ENCODE measurements around the gene PRKCB.

PRKCB gene

DNA sequence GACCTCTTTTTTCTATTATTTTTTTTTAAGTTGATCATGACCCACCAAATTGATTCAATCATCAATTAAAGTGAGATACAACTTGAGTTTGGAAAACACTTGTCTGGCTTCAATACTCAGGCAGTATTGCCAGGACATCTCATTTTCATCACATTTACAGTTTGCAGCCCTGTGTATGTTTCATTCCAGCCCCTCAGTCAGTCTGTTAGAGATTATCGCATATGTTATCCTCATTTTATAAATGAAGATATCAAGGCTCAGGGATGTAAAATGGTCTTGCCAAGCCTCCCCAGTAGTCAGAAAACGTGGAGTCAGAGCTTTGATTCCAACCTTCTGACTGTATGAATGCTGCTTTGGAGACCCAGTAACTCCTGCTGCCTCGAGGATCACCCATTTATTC is 333.1 kb downstream of the PRKCB start:
- no peak for DNase-seq (ENCODE audit: low read depth in 3 of 3)

DNA sequence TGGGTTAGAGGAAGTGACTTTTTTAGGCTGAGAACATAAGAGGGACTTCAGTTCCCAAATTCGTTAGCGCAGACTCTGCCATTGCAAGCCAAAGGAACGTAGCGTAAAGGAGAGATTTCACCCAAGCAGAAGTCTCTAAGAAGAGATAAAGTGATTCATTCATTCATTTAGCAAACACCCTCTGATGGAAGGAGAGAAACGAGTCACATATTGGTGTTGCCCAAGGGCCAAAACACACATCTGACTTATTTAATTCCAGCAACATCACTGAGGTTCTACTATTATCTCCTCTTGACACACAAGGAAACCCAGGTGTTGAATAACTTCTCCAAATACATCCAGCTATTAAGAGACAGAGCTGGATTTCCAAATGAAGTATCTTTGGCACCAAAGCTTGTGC is 334.6 kb downstream of the PRKCB start:
- no peak for DNase-seq (ENCODE audit: low read depth in 3 of 3)

DNA sequence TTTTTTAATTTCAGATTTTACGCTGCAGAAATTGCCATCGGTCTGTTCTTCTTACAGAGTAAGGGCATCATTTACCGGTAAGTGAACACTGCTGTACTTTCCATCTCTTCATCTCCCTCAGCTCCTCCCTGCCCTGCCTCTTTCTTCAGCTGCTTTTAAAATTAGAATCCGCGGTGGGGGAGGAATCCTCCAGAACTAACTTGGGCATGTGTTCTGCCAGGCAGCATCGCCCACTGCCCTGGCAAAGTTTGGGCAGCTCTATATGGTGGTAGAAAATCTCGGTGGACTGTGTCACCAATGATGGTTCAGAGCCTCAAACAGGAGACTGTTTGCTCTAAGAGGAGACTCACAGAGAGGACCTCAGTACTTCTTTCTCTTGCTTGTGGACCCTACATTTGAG is 338.7 kb downstream of the PRKCB start:
- DNase-seq (ENCODE audit: low read depth in 3 of 3), result no peak

DNA sequence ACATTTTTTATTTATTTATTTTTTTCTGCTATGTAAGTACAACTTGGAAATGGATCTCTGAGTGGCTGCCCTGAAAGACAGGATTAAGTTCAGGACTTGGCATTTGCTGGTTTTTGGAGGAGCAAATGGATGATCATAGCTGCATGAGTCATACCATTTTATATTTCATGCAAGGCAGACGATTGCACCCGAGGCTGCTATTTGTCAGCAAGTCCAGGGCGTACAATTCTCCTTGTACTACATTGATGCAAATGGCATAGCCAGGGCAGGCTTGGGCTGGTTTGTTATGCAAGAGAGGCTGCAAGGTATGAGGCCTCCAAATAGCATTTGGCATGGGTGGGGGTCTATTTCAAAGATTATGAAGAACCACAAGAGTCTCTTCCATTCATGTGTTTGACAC is 339.2 kb downstream of the PRKCB start:
- no peak for DNase-seq (ENCODE audit: low read depth in 3 of 3)

DNA sequence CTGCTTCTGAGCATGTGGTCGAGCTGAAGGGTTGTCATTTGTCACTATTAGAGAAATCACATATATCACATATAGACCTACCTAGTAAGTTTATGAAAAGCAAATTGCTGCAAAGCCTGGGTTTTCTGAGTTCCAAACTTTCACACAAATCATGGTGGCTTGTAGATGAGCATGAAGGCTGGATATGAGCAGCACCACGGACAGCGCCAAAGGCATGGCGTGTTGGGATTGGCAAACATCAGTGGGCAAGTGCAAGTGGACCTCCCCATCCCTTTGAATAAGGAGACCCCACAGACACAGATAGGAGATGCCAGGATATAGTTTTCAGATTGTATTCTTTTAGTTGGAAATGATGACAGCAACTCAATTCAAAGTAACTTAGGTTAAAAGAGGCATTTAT is 342.7 kb downstream of the PRKCB start:
- no peak for DNase-seq (ENCODE audit: low read depth in 3 of 3)

DNA sequence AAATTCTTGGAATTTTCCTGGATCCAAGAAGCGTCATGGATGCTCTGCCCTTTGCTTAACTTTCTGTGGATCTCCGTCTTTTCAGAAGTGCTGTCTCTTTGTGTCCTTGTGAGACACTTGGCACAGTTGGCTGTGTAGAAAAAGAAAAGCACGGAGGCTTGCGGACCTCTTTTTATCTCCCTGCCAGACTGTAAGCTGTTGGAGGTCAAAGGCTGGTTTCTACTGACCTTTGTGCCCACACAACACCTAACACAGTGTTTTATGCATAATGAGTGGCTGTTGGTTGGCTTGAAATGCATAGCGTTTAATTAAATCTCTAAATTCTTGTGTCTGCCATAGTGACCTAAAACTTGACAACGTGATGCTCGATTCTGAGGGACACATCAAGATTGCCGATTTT is 344.7 kb downstream of the PRKCB start:
- no peak for DNase-seq (ENCODE audit: low read depth in 3 of 3)

DNA sequence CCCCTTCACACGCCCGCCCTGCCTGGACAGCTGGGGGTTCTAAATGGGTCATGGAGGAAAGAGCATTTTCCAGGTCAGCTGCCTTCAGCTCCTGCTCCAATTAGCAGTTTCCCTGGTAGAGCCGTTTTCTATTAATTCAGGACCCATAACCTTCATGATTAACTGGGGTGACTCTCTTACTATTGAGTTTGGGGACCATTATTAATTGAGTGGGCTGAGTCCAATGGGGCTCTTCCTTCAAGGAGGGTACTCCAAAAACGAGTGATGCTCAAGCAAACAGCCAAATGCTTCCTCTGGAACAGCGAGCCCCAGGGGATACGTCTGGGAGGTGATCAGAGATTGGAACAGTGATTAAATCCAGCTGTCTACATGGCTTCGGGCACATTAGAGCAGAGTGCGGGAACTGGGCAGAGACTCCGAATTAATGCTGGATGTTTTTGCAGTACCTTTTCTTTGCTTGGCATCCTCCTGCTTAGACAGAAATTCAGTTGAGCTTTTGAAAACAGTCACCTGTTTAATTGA is 352.3 kb downstream of the PRKCB start:
- DNase-seq (ENCODE audit: low read depth in 3 of 3), result no peak

DNA sequence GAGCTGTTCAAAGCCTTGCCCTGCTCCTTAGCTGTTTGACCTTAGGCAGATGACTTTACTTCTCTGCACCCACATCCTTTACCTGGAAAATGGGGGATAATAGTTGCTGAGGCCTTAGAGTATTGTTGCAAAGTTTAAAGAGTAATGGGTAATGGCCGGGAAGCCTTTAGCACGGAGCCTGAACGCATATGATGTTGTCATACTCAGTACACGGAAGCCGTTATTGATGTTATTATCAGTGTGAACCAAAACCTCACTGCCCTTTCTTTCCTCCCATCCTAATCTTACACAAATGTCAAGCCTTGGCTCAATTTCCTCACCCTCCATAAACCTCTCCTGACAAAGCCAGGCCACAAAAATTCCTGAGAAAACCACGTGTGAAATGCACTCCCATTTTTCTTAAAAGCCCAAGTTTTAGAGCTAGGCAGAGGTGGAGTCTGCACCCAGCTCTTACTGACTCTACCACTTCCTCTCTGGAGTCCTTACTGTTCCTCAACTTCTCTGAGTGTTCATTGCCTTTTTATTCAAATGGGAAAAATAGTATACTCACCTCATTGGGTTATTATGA is 353.1 kb downstream of the PRKCB start:
- DNase-seq (ENCODE audit: low read depth in 3 of 3), result no peak

DNA sequence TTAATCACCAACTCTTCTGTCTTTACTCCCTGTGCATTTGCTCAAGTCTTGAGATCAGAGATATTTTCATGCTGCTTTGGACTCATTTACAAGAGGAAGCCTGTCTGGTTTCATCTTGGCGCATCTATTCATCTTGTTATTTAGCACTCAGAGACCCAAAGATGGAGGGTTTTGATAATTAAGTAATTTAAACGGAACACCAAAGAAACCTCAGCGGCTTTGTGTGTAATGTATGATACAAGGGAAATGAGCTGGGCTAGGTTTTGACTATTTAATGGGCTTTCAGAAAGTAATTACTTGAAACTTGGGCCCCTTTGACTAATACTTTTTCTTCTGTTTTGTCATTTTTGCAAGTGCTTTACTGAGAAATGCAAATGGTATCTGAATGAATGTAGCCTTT is 354.2 kb downstream of the PRKCB start:
- no peak for DNase-seq (ENCODE audit: low read depth in 3 of 3)

DNA sequence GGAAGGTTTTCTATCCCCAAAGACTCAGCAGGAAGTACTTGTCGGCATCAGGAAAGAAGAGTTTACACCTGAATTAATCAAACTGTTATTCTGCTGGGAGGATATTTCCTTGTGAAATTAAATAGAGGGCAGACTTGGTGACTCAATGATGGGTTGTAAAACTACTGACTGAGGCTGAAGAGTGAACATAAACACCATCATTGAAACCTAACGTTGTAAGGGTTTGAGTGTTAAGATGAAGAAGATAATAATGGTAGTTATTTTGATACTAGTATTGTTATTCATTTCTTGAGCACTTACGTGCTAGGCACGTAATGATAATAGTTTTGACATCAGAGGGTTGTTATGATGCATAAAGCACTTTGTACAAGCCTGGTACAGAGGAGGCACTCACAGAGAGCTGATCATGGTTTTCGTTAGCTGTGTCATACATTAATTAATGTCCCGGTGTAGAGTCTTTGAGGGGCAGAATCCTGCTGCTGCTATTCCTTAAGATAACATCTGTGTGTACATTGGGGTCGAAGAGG is 356.2 kb downstream of the PRKCB start:
- DNase-seq (ENCODE audit: low read depth in 3 of 3), result no peak

DNA sequence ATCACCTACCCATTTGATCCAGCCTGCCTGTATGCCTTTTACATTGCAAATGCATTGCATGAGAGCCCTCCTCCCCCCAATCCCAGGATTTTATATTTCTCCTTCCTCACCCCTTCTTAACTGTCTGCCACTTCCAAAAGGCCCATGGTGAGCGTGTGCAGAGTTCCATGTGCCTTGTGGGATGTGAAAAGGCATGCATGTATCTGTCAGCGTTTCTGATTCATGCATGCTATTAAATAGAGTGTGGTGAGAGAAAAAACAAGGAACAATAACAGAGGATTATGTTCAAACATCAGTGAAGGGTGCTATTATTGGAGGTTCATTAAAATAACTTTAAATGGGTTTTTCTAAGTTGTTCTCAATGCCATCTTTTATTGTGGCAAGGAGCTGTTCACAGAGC is 359.4 kb downstream of the PRKCB start:
- no peak for DNase-seq (ENCODE audit: low read depth in 3 of 3)

DNA sequence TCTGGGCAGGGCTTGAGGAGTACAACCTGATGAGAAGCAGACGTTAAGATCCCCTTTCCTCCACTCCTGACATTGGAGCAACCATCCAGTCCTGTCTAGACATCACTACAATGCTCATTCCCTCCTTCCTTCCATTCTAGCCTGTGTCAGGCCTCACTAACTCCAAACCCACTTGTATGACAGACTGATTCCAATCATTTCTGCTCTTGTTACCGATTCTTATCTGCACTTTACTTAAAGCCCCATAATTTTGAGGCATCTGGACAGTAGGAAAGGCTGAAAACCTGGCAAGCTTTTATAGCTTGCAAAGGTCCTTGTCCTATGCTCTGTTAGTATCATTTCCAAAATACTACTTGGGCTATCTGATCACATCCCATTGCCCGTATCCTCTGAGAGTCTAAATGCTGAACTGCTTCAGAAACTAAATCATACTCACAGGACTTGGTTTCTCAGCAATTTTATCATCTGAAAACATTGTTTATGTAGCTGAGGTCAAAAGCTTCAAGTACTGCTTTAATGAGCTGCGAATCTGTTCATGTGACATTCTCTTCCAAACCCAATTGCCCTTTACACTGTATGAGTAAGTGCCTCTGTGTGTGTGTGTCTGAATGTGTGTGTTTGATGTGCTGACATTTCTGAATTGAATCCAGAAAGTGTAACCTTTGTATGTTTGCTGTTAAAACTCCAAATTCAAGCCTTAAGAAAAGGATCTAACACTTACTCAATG is 363.2 kb downstream of the PRKCB start:
- no peak for DNase-seq (ENCODE audit: low read depth in 3 of 3)

DNA sequence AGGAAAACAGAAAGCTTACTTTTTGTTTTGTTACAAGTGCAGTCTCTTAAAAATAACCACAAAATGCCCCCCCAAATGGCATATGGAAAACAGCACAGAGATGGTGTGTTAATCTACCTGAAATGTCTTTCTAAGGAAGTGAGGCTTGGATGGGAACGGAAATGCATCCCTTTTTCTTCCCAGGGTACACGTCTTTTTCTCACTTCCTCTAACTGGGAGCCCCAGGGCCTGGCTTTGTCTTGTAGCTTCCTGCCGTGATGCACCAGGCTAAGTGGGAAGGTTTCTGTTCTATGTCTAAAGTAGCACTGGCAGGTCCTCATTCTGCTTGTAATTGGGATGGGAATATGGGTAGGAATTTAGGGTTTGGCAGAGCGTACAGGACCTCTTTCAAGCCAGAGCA is 367.9 kb downstream of the PRKCB start:
- no peak for DNase-seq (ENCODE audit: low read depth in 3 of 3)

DNA sequence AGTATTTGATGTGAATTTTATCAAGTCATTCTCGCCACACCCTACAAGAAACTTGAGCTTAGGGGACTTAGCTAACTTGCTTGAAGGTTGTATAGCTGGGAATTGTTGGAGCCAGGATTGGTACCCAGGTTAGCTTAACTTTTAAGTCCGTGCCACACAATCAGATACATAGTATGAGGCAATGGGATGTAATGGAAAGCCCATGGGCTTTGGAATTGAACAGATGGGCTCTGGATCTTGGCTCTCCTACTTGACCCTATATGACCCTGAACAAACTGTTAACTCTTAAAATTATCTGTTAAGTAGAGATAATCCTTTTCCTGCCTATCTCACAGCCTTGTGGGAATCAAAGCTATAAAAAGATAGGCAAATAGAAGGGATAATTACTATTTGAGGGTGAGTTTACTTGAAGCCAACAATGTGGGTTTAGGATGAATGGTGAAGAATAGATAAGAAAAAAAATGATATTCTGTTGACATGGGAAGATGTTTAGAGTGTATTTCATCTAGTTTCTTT is 368.4 kb downstream of the PRKCB start:
- DNase-seq (ENCODE audit: low read depth in 3 of 3), result no peak

DNA sequence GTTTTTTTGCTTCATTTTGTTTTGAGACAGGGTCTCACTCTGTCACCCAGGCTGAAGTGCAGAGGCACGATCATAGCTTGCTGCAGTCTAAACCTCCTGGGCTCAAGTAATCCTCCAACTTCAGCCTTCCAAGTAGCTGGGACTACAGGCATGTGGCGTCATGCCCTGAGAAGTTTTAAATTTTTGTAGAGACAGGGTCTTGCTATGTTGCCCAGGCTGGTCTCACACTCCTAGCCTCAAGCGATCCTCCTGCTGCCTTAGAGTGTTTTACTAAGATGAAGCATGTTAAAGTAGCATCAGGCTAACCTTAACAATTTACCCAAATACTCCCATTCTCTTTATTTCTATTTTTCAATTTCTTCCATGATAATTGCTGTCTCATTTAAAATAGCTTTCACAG is 371.1 kb downstream of the PRKCB start:
- no peak for DNase-seq (ENCODE audit: low read depth in 3 of 3)

DNA sequence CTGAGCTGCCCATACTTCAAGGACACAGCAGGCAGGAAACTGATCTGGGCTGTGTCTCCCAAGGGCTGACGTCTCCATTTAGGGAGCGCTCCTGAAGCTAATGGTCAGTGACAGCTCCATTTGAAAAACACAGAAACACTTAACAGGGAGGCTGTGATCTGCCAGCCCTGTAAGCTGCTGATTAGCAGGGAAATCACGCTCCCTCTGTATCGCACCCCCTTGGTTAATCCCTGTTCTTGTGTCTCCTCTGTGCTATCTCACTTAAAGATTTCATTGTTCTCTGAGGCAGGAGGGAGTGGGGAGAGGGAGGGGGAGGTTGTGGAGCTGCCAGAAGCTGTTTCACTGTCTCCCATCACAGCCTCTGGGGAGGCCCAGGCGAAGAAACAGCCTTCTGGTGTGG is 372.9 kb downstream of the PRKCB start:
- no peak for DNase-seq (ENCODE audit: low read depth in 3 of 3)

DNA sequence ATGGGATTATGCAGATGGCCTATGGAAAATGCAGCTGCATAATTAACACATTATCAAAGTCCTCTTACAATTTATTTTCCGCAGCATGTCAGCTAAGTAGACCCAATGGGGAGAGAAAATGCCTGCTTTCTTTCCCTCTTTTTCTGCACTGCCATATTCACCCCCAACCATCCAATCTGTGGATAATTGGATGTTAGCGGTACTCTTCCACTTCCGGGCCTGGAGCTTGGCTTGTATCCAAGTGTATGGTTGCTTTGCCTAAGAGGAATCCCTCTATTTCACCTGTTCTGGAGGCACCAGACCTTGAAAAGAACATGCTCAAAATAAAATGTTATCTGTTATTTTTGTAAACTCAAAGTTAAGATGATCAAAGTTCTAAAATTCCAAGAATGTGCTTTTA is 379.2 kb downstream of the PRKCB start:
- no peak for DNase-seq (ENCODE audit: low read depth in 3 of 3)

DNA sequence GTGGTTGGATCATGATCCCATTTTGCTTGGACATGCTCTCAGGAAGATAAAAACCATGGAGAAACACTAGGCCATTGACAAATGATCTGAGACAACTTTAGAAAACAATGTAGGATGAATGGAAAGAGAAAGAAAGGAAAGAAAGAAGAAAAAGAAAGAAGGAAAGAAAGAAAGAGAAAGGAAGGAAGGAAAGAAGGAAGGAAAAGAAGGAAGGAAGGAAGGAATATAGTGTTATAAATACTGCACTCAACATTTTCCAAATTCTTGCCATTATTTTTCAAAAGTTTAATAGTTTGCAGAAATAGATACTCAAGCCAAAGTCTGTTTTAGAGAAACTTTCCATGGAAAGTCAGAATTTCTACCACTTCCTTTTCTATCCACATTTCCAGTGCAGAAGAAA is 381.2 kb downstream of the PRKCB start:
- no peak for DNase-seq (ENCODE audit: low read depth in 3 of 3)

DNA sequence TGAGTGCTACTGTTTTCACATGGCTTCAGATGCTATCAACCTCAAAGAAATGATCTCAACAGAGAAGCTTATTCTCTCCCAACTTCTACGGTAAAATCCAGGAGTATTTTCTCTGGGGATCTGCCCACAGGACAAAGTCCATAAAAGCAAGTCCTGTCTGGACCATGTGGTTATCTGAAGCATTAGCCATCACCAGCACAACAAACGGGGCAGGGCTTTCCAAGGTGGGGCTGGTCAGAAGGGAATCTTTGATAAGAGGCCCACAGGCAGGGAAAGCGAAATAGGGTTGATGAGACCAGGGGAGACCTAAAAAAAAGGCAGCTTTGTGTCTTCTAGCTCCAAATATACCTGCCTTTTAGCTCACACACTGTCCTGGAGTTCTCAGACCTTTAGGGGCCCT is 381.7 kb downstream of the PRKCB start:
- no peak for DNase-seq (ENCODE audit: low read depth in 3 of 3)

DNA sequence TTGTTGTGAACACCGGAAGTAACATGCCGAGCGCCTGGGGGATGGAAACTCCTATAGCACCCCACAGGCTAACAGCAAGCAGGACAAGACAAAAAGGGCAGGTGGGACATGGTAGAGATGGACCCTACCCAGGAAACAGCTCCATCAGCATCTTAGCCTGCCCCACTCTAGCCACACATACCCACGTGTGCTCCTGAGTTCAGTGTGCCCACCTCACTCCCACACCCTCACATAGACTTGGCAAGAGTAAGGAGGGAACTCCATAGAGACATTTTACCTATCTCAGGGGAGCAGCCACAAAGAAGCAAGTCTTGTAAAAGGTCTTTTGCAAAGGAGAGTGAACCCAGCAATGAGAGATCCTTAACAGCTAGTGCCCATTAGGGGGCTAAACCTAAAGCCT is 382.5 kb downstream of the PRKCB start:
- no peak for DNase-seq (ENCODE audit: low read depth in 3 of 3)

DNA sequence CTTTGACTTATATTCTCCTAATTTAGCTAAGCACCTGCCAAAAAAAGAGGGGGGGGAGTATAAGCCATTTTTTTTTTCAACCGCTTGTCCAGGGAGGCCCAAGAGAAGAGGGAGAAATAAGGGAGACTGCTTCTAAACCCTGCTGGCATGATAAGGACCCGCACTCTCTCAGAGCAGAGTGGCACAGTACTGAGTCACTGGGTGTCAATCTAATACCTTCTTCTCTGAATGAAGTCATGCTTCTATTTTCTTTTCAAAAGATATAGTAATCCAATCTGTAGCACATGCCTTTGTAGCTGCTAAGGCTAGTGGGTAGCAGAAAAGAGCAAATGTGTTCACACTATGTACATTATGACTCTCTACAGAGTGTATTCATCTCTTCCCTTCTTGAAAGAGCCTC is 385.4 kb downstream of the PRKCB start:
- no peak for DNase-seq (ENCODE audit: low read depth in 3 of 3)

DNA sequence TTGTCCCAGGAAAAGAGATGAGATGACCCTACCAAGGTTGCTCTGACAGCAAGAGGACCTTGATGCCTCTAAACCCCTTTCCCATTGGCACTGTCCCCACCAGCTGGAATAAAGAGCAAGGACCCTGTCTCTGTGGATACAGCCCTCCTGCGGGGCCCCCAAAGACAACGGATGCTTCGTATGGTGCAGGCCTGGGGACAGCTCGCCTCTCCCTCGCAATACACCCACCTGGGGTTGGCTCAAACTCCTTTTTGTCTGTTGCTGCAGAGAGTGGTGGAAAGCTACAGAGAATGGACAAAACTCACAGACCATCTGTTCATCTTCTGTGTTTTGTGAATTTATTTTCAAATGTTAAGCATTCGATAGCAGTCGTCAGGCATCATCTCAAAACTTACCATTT is 392.7 kb downstream of the PRKCB start:
- DNase-seq (ENCODE audit: low read depth in 3 of 3), result no peak

DNA sequence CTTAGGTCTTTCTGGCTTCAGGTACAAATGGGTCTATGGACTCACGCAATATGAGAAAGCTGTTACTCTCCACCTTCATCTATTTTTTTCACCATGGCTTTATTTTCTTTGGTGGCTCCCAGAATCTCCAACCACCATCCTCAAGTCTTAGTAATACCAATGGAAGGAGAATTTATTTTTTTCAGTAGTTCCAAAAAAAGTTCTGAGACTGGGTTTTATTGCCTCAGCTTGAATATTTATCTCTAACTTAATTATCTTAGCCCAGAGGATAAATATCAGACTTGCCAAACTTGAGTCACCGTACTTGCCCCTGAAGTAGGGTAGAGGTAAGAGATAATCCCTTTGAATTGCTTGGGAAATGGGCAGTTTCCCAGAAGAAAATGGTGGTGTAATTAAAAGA is 397.2 kb downstream of the PRKCB start:
- no peak for DNase-seq (ENCODE audit: low read depth in 3 of 3)

Data from stimulated activated CD4-positive, alpha-beta T cell treated with anti-CD3 and anti-CD28 coated beads, TNF-alpha, amount 100 ng/mL, for 48 hours (primary cell).